SK-N-SH treated with all-trans-retinoic acid at 6 μM for 48 hours (cell line): Measurements from ENCODE around the gene PKDCC.
"Not testable (repeated sequence)": the region's sequence is repeated elsewhere in the genome, so short reads cannot be mapped to it uniquely, and the experiment has no call there.

Experiments used
- ATAC-seq: fragments of 200-7000 bp; cut with Tn5 transposase; 3 replicates; pipeline ENCODE4 v1.9.1; 2020; ENCODE audit warnings: mild to moderate bottlenecking, moderate library complexity
- ARNTL ChIP-seq: fragments of 450-650 bp; formaldehyde crosslinking; IDR thresholded peaks from 2 replicates; pipeline ENCODE4 v1.5.0; 2020; ENCODE audit warnings: low read depth, mild to moderate bottlenecking, moderate library complexity, borderline replicate concordance
- BACH2 ChIP-seq: fragments of 250-450 bp; sonication (Bioruptor Pico); IDR thresholded peaks from 2 replicates; pipeline ENCODE4 v1.9.0; 2021; ENCODE audit warnings: mild to moderate bottlenecking, borderline replicate concordance
- CSDC2 ChIP-seq: fragments of 250-450 bp; sonication (Bioruptor Pico); IDR thresholded peaks from 2 replicates; pipeline ENCODE4 v1.5.0; 2020; ENCODE audit warnings: mild to moderate bottlenecking, moderate library complexity
- CSRNP3 ChIP-seq: fragments of 250-450 bp; sonication (Bioruptor Pico); IDR thresholded peaks from 2 replicates; pipeline ENCODE4 v1.5.1; 2021; ENCODE audit warnings: mild to moderate bottlenecking, moderate library complexity
- ESRRG ChIP-seq: fragments of 250-450 bp; sonication (Bioruptor Pico); IDR thresholded peaks from 2 replicates; pipeline ENCODE4 v1.6.1; 2021; ENCODE audit warnings: mild to moderate bottlenecking
- OSR1 ChIP-seq: fragments of 250-450 bp; sonication (Bioruptor Pico); IDR thresholded peaks from 2 replicates; pipeline ENCODE4 v1.8.0; 2022; ENCODE audit warnings: moderate library complexity, mild to moderate bottlenecking, inconsistent platforms
- POU6F1 ChIP-seq: fragments of 250-450 bp; sonication (Bioruptor Pico); IDR thresholded peaks from 2 replicates; pipeline ENCODE4 v1.8.0; 2021; ENCODE audit warnings: low read depth, mild to moderate bottlenecking, moderate library complexity, borderline replicate concordance
- RARB ChIP-seq: fragments of 250-450 bp; sonication (Bioruptor Pico); IDR thresholded peaks from 2 replicates; pipeline ENCODE4 v1.8.0; 2021; ENCODE audit warnings: mild to moderate bottlenecking, moderate library complexity
- SNAI2 ChIP-seq: fragments of 250-450 bp; sonication (Bioruptor Pico); IDR thresholded peaks from 2 replicates; pipeline ENCODE4 v1.5.0; 2020; ENCODE audit warnings: mild to moderate bottlenecking, moderate library complexity
- TOX ChIP-seq: fragments of 250-450 bp; sonication (Bioruptor Pico); IDR thresholded peaks from 2 replicates; pipeline ENCODE4 v1.8.0; 2021; ENCODE audit warnings: mild to moderate bottlenecking, moderate library complexity, borderline replicate concordance
- TSHZ2 ChIP-seq: fragments of 250-450 bp; sonication (Bioruptor Pico); IDR thresholded peaks from 2 replicates; pipeline ENCODE4 v1.5.0; 2020; ENCODE audit warnings: mild to moderate bottlenecking, moderate library complexity
- ZC3H10 ChIP-seq: fragments of 250-450 bp; sonication (Bioruptor Pico); IDR thresholded peaks from 2 replicates; pipeline ENCODE4 v1.5.1; 2021; ENCODE audit warnings: mild to moderate bottlenecking, moderate library complexity
- ZFP3 ChIP-seq: fragments of 250-450 bp; sonication (Bioruptor Pico); IDR thresholded peaks from 2 replicates; pipeline ENCODE4 v1.5.0; 2020; ENCODE audit warnings: mild to moderate bottlenecking, moderate library complexity
- ZNF70 ChIP-seq: fragments of 450-650 bp; formaldehyde crosslinking; IDR thresholded peaks from 2 replicates; pipeline ENCODE4 v1.5.0; 2020; ENCODE audit warnings: mild to moderate bottlenecking, moderate library complexity
- ZNF8 ChIP-seq: fragments of 450-650 bp; formaldehyde crosslinking; IDR thresholded peaks from 2 replicates; pipeline ENCODE4 v1.5.0; 2020; ENCODE audit warnings: mild to moderate bottlenecking, moderate library complexity

PKDCC gene

GRCh38 chr2:42061839-42062238 is 14.0 kb downstream of the PKDCC start:
- no peak for ATAC-seq
- TF ChIP-seq OSR1 (no peak), ZNF70 (CRISPR knock-in tag) (no peak), ESRRG (no peak), CSRNP3 (no peak)

- no peak for ATAC-seq
- TF ChIP-seq RARB (CRISPR knock-in tag) = no peak
- TF ChIP-seq ZC3H10 (CRISPR knock-in tag) = no peak
- TF ChIP-seq TOX (CRISPR knock-in tag) = no peak
- TF ChIP-seq TSHZ2 (CRISPR knock-in tag) = no peak
- TF ChIP-seq POU6F1 = no peak
- no peak for TF ChIP-seq ZNF70 (CRISPR knock-in tag)
- TF ChIP-seq ZFP3 (CRISPR knock-in tag) = no peak
These were observed 15.8 kb downstream of the PKDCC start for GRCh38 chr2:42063431-42064171.

- TF ChIP-seq TSHZ2 (CRISPR knock-in tag) (no peak), ARNTL (CRISPR knock-in tag) (no peak), ZNF8 (CRISPR knock-in tag) (no peak), TOX (CRISPR knock-in tag) (no peak), CSDC2 (CRISPR knock-in tag) (no peak), SNAI2 (no peak), POU6F1 (no peak), BACH2 (CRISPR knock-in tag) (no peak), ESRRG (no peak)
- ATAC-seq = no peak
These were observed 16.7 kb downstream of the PKDCC start for GRCh38 chr2:42064417-42064942.

- not testable (repeated sequence) for ATAC-seq
These were observed 17.9 kb downstream of the PKDCC start for GRCh38 chr2:42065753-42066152.

GRCh38 chr2:42067001-42067400 is 19.2 kb downstream of the PKDCC start:
- ATAC-seq = not testable (repeated sequence)
